GM21526 (cell line): ENCODE results near the gene NOS2.
"Not testable (repeated sequence)": the region's sequence is repeated elsewhere in the genome, so short reads cannot be mapped to it uniquely, and the experiment has no call there.

Source experiments
- ATAC-seq: cut with Tn5 transposase; IDR thresholded peaks from one replicate; pipeline ENCODE4 v1.9.1; 2021; ENCODE audit warnings: moderate library complexity; ENCODE audit not compliant: unreplicated experiment, low FRiP score

The NOS2 gene

GRCh38 chr17:27759528-27759927, 40.8 kb downstream of the NOS2 start:
- ATAC-seq = no peak

- ATAC-seq = no peak
These were observed 43.6 kb downstream of the NOS2 start for GRCh38 chr17:27756467-27757371.

GRCh38 chr17:27755706-27756466, 44.4 kb downstream of the NOS2 start:
- no peak for ATAC-seq

- ATAC-seq = no peak
These were observed 45.8 kb downstream of the NOS2 start for GRCh38 chr17:27754549-27754948.

GRCh38 chr17:27753726-27754125, 46.6 kb downstream of the NOS2 start:
- ATAC-seq = not testable (repeated sequence)

GRCh38 chr17:27752831-27753619, 47.3 kb downstream of the NOS2 start:
- ATAC-seq = not testable (repeated sequence)

- ATAC-seq = no peak
These were observed 48.5 kb downstream of the NOS2 start for GRCh38 chr17:27751622-27752490.

- no peak for ATAC-seq
These were observed 49.2 kb downstream of the NOS2 start for GRCh38 chr17:27751166-27751565.

GRCh38 chr17:27749562-27750150, 50.7 kb downstream of the NOS2 start:
- ATAC-seq = not testable (repeated sequence)

- ATAC-seq = no peak
These were observed 51.9 kb downstream of the NOS2 start for GRCh38 chr17:27748360-27748825.

- no peak for ATAC-seq
These were observed 52.6 kb downstream of the NOS2 start for GRCh38 chr17:27747462-27748359.

- no peak for ATAC-seq
These were observed 53.4 kb downstream of the NOS2 start for GRCh38 chr17:27746881-27747280.

- ATAC-seq = not testable (repeated sequence)
These were observed 54.0 kb downstream of the NOS2 start for GRCh38 chr17:27746320-27746719.

GRCh38 chr17:27745207-27745830, 55.0 kb downstream of the NOS2 start:
- not testable (repeated sequence) for ATAC-seq

GRCh38 chr17:27743281-27743885, 56.9 kb downstream of the NOS2 start:
- ATAC-seq = no peak

GRCh38 chr17:27741971-27742575, 58.3 kb downstream of the NOS2 start:
- ATAC-seq = no peak

- no peak for ATAC-seq
These were observed 58.9 kb downstream of the NOS2 start for GRCh38 chr17:27741361-27741861.
